HTERT RPE-1 (cell line): ENCODE data around the gene CENPU.
"Not testable (repeated sequence)": the region's sequence is repeated elsewhere in the genome, so short reads cannot be mapped to it uniquely, and the experiment has no call there.

ENCODE experiments used
- in situ Hi-C: fragments of 300-500 bp; cut with MboI; formaldehyde crosslinking; loops from 4 replicates; pipeline ENCODE4 v1.14.3; 2020; ENCODE audit warnings: low sequenced_read_pairs

CENPU gene, protein sequence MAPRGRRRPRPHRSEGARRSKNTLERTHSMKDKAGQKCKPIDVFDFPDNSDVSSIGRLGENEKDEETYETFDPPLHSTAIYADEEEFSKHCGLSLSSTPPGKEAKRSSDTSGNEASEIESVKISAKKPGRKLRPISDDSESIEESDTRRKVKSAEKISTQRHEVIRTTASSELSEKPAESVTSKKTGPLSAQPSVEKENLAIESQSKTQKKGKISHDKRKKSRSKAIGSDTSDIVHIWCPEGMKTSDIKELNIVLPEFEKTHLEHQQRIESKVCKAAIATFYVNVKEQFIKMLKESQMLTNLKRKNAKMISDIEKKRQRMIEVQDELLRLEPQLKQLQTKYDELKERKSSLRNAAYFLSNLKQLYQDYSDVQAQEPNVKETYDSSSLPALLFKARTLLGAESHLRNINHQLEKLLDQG

DNA sequence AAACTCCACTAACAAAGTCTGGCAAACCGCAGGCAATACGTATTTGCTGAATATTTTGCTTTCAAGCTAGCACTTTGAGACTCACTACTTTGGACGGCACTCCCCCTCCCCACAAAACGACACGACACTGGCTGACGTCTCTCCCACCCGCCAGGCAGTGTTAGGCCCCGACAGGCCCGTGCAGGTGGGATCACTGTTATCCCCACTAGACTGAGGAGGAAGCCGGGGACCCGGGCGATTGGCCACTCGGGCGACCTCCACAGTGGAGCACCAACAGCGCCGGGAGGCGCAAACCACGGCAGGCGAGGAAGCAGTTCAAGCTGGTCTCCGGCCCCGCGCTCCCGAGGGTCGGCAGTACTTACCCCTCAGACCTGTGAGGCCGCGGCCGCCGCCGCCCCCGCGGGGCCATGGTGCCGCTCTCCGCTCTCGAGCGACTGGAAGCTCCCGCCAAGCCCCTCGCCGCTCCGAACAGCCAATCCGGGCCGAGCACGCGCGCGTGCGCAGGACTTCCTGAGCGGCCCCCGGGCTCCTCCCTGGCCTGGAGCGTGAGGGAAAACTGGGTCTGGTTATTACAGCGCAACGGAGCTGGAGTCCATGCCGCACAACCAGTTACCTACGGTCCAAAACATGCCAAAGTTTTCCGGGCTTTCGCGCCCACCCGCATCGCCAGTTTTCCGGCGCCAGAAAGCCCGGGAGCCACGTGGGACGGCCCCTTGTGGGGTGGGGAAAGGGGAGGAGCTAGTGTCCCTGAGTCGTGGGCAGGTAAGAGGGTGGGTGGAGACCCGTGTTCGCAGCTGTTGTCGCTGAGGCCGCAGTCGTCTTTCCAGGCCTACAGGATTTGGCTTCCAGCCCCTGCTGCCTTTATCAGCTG, at the start of gene CENPU:
TSS of gene CENPU (minus strand) at position 443 of the 871 bp plus-strand sequence. CDS start at position 409, 34 bp downstream.
- in situ Hi-C loops, result no loop called here

DNA sequence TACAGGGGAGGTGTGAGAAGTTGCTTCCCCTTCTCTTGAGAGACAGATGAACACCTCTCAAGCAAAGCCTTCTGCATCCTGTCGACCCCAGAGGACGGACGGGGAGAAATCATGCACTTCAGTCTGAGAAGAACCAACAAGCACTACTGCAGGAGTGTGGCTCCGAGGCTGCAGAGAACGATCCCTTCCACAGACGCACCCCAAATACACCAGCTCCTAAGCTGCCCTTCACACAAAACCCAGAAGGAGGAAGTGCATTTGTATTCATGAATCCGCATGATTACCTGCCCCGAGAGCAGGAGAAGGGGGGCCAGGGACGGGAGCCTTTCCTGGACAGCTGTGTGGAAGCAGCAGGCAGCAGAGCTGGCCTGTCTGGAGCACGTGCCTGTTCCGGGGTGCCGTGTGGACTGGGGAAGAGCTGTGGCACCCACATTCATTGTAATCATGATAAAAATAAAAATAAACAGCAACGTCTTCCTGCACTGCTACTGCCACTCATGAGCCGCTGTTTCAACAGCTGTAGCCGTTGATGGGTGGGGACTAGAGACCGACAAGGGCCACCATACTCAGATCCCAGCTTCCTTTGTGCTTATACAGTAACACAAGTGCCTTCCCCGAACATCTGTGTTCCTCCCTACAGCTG, 49.0 kb upstream of the CENPU start:
- in situ Hi-C loops, result no loop called here

DNA sequence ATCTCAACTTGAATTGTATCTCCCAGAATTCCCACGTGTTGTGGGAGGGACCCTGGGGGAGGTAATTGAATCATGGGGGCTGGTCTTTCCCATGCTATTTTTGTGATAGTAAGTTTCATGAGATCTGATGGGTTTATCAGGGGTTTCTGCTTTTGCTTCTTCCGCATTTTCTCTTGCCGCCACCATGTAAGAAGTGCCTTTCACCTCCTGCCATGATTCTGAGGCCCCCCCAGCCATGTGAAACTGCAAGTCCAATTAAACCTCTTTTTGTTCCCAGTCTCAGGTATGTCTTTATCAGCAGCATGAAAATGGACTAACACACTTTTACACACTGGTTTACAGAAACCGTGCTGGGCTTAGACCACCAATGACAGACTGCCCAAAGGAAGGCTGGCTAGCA, 45.3 kb upstream of the CENPU start:
- in situ Hi-C loops, result not testable (repeated sequence)

DNA sequence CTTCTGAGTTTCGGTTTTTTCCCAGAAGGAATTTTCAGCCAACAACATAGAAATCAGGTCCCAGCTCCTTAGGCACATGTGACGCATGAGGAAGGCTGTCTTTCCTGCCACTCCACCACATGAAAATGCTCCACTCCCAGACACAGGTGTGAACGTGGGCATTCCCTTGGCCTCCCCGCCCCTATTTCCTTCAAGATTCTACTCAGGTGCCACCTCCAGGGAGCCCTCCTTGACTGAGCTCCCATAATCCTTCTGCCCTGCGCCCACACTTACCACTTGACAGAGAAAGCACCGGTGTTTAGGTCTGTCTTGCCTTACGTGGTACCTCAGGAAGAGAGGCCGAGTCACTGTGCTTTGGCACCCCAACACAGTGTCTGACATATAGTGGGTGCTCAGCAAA, 44.4 kb upstream of the CENPU start:
- in situ Hi-C loops, result no loop called here

DNA sequence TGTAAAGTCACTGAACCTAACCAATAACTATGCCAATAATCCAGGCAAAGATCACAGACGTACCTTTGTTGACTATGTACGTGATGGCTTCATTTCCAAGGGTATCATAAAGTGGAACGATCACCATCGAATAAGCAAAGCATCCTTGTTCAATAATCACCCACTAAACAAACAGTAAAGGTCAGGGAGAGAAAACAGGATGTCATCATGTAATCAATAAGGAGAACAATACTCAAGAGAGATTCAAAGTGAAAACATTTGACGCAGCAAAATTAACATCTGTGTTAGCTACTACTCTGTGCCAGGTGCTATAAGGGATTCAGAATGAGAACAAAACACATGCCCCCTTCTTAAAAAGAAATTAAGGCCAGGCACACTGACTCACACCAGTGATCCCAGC, 42.9 kb upstream of the CENPU start:
- in situ Hi-C loops, result no loop called here

DNA sequence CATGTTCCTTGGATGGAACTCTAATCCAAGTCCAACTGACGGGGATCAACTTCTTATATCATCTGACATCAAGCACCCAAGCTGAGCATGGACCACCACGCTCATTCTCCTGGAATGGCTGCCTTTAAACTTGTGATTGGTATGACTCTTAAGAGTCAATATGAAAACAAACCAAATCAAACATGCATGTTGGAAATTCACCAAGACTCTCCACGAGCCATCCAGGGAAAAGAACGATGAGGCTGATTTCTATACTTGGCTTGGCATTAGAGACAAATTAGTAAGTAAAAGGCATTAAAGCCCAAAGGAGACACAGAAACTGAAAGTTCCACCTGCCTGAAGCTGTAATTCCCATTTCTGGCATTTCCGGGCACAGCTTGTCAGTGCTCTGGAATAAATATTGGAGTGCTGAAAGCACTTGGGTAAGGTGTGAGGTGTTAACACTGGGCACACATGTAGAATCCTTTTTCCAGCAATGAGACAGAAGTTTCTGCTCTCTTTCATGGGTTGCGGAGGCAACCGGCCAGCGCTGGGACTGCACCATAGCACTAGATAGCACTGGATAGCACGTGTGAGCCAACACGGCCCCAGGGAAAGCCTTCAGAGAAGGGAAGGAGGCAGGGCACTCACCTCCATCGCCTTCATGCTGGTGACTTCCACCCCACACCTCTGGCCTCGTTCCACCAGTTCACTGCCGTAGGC, 42.1 kb upstream of the CENPU start:
- in situ Hi-C loops, result no loop called here

DNA sequence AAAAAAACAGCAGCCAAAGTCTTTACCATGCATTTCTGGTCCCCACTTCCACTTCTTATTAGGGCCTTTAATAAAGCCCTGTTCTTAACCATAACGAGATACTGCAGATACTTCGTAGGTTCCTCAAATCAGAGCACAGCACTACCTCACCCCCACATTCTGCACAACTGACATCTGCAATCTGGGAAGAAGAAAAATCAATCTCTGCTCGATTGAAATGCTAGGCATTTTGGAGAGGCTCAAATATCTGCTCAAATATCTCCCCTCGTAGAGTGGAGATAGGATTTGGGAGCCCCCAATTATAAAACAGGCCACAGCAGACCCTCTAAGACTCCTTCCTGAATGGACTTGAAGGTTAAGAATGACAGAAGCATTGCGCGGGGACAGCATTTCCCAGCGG, 40.3 kb upstream of the CENPU start:
- in situ Hi-C loops, result no loop called here

DNA sequence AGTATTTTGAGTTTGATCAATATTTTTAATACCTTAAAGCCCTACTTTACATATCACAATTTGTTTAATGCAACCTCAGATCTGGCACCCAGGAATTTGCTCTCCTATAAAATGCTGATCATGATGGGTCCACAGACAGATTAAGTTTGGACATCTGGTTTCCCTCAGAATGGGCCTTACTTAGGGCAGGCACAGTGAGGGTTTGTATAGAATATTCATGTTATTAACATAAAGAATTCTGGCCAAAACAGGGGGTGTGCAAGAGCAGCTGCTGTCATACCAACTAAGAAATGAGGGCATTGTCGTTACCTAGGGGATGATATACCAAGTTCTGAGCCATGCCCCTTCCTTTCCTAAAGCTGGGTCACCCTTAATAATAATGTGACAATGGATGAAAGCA, 37.5 kb upstream of the CENPU start:
- in situ Hi-C loops, result no loop called here

DNA sequence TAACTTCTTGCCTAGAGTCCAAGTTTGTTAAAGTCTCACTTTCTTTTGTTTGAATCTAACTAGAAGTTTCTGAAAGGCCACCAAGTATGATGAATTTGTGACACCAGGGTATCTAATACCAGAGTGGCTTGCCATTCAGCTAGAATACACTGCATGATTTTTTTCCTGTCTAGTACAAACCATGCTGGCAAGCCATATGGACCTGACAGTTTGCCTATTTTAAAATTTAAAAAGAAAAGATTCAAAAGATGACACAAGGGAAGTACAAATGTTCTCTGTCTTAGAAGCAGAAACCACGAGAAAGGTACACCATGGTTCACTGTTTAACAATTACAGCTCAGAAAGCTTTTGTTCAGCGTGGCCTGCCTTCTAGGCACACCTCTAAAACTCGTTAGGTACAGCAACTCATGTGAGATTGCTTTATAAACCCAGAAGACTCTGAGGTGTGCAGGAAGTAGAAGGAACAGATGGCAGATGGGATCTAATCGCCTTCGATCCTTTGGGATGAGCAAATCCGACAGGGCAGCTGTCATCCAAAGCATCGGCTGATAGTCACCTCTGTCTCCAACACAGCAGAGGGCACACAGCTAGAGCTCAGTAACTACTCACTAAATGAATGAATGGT, 35.4 kb upstream of the CENPU start:
- in situ Hi-C loops, result no loop called here

DNA sequence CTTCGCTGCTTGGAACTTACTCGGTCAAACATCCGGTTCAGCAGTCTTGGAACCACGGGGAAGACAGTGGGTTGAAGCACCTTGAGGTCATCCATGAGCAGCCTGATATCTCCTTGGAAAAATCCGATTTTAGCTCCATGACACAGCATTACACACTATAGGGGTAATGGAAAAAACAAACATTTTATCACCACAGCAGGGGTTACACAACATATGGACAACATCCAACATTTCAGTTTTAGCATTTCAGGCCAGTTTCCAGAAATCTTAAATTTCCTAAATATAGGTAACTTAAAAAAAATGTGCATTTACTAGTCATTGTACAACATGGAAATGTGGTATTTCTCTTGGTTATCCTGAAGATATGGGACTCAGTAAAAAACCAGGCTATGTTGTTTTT, 34.4 kb upstream of the CENPU start:
- in situ Hi-C loops, result no loop called here

DNA sequence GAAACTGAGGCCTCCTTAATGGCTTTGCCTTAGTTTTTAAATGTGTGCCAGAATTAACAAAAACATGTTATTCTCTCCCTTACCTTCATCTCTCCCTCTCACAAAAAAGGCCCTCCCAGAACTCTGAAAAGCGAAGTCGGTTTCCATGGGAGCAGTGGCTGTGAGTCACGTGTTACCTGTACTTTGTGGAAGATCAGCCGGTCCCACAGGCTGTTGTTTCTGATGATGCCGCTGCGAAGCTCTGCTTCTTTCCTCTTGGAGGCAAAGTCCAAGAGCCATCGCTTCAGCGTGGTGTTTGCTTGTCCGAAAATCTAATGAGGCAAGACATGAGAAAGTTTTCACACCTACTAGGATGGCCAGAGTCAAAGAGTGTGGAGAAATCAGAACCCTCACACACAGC, 32.5 kb upstream of the CENPU start:
- in situ Hi-C loops, result no loop called here

DNA sequence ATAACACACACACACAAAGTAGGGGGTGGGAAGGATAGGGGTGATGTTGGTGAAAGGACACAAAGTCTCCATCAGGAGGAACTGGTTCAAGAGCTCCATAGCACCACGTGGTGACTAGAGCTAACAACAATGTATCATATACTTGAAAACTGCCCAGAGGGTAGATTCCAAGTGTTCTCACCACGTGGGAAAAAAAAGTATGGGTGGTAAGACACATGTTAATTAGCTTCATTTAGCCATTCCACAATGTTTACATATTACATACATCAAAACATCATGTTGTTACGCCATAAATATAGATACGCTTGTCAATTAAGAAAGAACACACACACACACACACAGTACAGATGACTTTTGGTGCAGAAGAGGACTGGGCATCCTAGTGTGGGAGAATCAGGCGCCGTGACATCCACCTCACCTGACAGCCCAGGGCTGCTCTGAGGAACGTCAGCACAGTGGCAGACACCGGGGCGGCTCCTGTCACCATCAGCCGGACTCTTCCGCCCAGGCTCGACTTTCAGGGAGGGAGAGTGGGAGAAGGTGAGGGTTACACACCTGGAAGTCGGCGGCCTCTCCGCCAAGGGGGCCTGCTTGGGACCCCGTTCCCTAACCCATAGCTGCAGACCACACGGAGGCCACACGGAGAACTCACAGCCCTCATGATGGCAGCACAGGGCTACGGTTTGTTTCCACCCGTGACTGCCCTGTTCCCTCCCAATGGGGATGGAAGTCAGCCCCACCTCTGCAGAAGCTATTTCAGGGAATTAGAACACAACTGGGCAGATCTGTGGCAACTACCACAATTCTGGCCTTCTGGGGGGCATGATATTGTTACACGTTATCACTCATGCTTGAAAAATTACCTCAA, 31.8 kb upstream of the CENPU start:
- in situ Hi-C loops, result no loop called here

DNA sequence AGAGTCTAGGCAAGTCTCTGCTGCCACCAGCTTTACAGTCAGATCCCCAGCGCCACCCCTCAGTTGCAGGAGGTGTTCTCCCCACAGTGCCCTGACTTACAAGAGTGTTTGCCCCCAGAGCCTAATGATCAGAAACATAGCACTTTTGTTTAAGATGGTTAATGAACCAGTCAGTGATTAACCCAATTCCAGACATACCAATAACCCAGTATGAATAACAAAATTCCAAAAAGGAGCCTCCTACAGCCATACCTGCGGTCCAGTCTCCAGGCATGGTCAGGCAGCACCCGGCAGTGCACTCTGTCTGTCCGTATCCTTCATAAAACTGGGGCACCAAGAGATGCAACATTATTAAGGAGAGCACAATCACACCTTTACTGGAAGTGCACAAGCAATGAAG, 30.7 kb upstream of the CENPU start:
- in situ Hi-C loops, result no loop called here

DNA sequence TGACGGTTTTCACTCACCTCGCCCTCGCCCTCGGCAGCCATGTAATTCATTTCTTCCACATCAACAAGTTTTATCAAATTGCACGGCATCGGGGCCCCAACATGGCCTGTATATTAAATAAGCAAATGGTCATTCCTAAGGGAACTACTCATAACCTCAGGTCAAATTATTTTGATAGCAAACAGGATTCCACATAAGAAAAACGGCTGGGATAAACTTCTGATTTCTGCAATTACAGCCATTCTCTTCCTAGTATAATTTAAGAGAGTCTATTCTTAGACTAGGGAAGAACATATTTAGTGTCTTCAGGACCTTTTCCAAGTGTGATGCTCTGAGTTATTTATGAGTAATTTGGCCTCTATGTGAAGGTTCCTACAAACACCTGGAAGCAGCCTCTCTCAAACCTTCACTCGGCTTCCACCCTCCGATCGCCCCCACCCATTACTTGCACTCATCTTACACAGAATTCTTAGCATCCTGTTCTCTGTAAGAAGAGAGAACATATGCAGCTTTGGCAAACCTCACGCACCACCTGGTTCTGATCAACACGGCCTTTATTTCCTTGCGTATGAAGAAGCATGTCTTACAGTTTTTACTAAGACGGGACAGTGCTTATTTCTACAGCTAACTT, 29.4 kb upstream of the CENPU start:
- in situ Hi-C loops, result no loop called here

DNA sequence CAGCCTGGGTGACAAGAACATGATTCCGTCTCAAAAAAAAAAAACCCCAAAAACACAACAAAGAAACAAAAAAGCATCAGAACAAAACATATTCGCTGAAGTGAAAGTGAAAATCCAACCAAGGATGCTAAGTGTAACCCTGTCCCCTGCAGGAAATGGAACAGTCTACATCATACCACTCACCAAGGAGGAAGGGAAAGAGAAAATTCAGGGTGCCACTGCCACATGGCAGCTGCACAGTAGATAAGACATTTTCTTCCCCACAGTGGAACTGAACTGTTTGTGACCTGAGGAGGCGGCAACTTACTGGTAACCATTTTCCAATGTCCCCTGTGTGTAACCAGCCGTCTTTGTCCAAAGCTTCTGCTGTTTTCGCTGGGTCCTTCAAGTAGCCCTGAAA, 28.2 kb upstream of the CENPU start:
- in situ Hi-C loops, result no loop called here

DNA sequence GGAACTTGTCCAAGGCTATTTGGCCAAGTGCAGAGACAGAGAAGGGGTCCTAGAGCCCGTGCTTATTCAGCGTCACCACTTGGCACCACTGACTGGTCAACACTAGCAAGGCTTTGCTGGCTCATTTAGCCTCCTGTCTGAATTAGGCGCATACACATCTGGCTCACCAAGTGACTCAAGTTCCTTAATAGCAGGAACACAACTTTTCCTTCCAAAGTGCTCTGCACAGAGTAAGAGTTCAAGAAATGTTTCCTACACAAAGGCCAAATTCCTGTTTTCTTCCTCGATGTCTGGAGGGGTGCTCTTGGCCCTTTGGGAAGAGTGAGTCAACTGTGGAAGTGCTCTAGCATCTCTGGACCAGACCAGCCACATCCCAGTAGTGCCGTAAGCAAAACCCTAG, 26.8 kb upstream of the CENPU start:
- in situ Hi-C loops, result no loop called here

DNA sequence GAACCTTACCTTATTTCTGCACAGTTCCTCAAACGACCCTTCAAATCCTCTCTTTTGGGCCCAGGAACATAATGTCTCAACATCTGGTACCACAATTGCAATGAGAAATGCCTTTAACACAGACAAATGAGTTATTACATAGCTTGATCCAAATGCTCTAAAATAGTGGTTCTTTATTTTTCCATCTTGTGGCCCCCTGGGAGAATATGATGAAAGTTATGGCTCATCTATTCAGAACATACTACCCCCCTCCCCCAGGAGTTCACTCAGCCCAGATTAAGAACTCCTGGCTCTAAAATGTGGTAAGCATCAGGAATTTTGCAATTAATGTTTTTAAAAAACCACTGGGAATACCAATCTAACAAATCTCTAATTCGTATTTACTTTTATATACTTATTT, 23.9 kb upstream of the CENPU start:
- in situ Hi-C loops, result no loop called here

DNA sequence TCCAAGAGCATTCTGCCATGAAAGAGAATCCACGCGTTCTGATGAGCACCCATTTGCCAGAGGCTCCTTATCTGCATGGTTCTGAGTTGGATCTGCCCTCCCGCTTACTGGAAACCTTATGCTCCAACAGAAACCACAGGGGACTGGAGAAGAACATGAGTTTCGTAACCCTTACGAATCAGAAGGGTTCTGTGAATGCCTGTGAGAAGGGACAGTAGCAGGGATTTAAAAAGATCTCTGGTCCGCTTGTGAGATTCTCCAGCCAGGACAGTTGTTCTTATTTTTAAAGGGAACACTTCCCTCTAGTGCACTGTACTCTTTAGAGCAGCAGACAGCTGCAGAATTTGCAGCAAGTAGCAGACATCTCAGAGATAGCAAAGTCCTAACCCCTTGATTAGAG, 22.5 kb upstream of the CENPU start:
- in situ Hi-C loops, result no loop called here

DNA sequence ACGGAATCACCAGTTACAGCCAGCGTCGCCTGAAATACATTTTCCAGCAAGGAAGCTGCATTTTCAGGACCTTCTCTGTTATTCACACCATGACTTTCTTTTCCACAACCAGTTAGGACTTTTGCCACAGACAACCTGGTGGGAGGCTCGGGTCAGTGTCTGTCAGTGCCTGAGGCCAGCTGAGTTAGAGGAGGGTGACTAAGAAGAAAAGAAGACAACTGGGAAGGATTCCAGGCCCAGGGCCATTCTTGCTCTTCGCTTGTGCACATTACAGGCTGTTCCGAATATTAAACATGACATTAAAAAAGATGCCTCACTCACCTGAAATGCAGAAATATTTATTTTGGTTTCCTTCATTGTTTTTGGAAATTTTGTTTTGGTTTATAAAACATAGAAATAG, 21.4 kb upstream of the CENPU start:
- in situ Hi-C loops, result no loop called here
